ENCODE results near the gene ARMC7. TPM values are rescaled to one million over a fixed set of nuclear protein-coding genes. Genes with fewer than 3 reads are reported as not detected.
A peak's percentile ranks its signal among the peaks of the same experiment; 100 is the strongest.

ARMC7 gene
- total and polyA plus RNA-seq, 2 of the 13 experiments (the other 11 are each of a cell fraction or from before 2014, with no cell fraction given): 3.9 to 4.2 TPM

- TF ChIP-seq PAXIP1 (CRISPR knock-in tag; conservative IDR thresholded peaks at IDR 0.05): peak; percentile 46; the same call in 1 of the 2 replicates
- no peak for TF ChIP-seq PPARG (CRISPR knock-in tag; conservative IDR thresholded peaks at IDR 0.05)
- TF ChIP-seq TBX2 (CRISPR knock-in tag; IDR thresholded peaks at IDR 0.05; ENCODE audit: borderline replicate concordance): 0 out of 2 replicates have a peak, but pooled peaks have one; percentile 24
- TF ChIP-seq CREM (IDR thresholded peaks at IDR 0.05): no peak
- no peak for TF ChIP-seq CREM (CRISPR knock-in tag; IDR thresholded peaks at IDR 0.05)
- TF ChIP-seq PATZ1 (CRISPR knock-in tag; IDR thresholded peaks at IDR 0.05): peak; percentile 71; the same call in 1 of the 2 replicates
- no peak for TF ChIP-seq GLMP (CRISPR knock-in tag; IDR thresholded peaks at IDR 0.05; ENCODE audit: borderline replicate concordance)
- TF ChIP-seq POLR2AphosphoS5 (IDR thresholded peaks at IDR 0.05; ENCODE audit: low read depth, low read length): no peak
- peak; percentile 33; the same call in 1 of the 2 replicates for TF ChIP-seq ZNF749 (CRISPR knock-in tag; IDR thresholded peaks at IDR 0.05; ENCODE audit: borderline replicate concordance)
- TF ChIP-seq ZSCAN20 (CRISPR knock-in tag; IDR thresholded peaks at IDR 0.05; ENCODE audit: borderline replicate concordance): no peak
- TF ChIP-seq ZNF296 (CRISPR knock-in tag; conservative IDR thresholded peaks at IDR 0.05): peak; percentile 61; the same call in 1 of the 2 replicates
- TF ChIP-seq SNAI1 (CRISPR knock-in tag; IDR thresholded peaks at IDR 0.05; ENCODE audit: borderline replicate concordance): 0 out of 2 replicates have a peak, but pooled peaks have one; percentile 23
- TF ChIP-seq KAT8 (CRISPR knock-in tag; IDR thresholded peaks at IDR 0.05): 0 out of 2 replicates have a peak, but pooled peaks have one; percentile 11
- peak; percentile 63 for TF ChIP-seq ZFX (CRISPR knock-in tag; IDR thresholded peaks at IDR 0.05; ENCODE audit: low read depth)
- peak; percentile 45; the same call in 1 of the 2 replicates for TF ChIP-seq ZSCAN22 (CRISPR knock-in tag; IDR thresholded peaks at IDR 0.05)
- TF ChIP-seq PBX2 (CRISPR knock-in tag; IDR thresholded peaks at IDR 0.05): no peak
- TF ChIP-seq NRL (CRISPR knock-in tag; IDR thresholded peaks at IDR 0.05; ENCODE audit: borderline replicate concordance): peak; percentile 22; the same call in 1 of the 2 replicates
- no peak for TF ChIP-seq ZBTB21 (CRISPR knock-in tag; IDR thresholded peaks at IDR 0.05)
Measured at GRCh38 chr17:75078284-75079022, 31.3 kb upstream of the ARMC7 start (continued).
